Measurements from ENCODE around the gene MLYCD.
A peak's percentile ranks its signal among the peaks of the same experiment; 100 is the strongest.

MLYCD gene

DNA sequence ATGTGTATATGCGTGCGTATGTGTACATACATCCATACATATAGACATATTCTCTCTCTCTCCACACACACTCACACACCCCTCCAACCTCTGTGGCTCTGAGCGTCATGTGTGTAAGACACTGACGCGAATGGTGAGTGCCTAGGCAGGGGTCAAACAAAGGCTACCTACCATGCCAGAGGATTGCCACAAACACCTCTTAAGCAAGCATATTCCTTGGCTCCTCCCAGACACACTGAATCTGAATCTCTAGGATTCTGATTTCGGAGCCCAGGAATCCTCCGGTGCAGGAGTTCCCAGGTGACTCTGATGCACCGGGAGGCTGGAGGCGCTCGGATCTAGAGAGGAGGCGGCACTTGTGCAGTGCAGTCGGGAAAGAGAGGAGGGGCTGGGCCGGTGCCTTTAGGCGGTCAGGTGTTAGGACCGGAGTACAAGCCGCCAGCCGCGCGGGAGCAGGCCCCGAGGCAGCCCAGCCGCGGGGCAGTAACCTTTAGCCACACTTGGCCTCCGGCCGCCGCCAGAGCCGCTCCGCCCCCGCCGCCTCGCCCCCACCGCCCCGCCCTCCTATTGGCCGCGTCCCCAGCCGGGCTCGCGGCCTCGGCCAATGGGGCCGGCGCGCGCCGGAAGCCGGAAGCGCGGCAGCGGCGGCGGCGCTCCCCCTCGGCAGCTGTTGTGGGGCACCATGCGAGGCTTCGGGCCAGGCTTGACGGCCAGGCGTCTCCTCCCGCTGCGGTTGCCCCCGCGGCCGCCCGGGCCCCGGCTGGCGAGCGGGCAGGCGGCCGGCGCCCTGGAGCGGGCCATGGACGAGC, at the start of gene MLYCD:
MLYCD (plus strand) TSS at position 653 of the 809 bp plus-strand sequence; CDS start at position 683, 30 bp downstream.
- H3K9me3 ChIP-seq (ENCODE audit: control insufficient read depth, insufficient read depth, low read depth, low read length) = no peaks in the 10 kb centered on the region
- H3K27ac ChIP-seq (ENCODE audit: extremely low read depth, low read depth, low read length) = peak within 1 kb of the TSS; percentile 51; the same call in 1 of the 2 replicates
- POLR2A ChIA-PET = no interaction called here
- no peaks in the 10 kb centered on the region; the same call in 1 of the 2 replicates for H3K4me1 ChIP-seq (ENCODE audit: control insufficient read depth, insufficient read depth, low read length)
- peak within 1 kb of the TSS; percentile 54 for H3K4me3 ChIP-seq (ENCODE audit: low read depth, low read length)
- no peaks in the 10 kb centered on the region for H3K36me3 ChIP-seq (ENCODE audit: control insufficient read depth in 2 of 2, insufficient read depth in 1 of 2, low read length in 2 of 2)
- CTCF ChIA-PET = interaction anchor here (1.6 kb wide), 1 partner anchor 29 kb away, joined by 6 read pairs; no protein-coding TSS in a partner anchor
- TF ChIP-seq ZNF623 (tag by site-specific recombination; IDR thresholded peaks at IDR 0.05) (no peak), ZNF121 (tag by site-specific recombination; IDR thresholded peaks at IDR 0.05) (no peak), ZNF423 (tag by site-specific recombination; IDR thresholded peaks at IDR 0.05) (0 out of 2 replicates have a peak, but pooled peaks have one; percentile 0), ZNF112 (tag by site-specific recombination; IDR thresholded peaks at IDR 0.05) (no peak), KLF9 (tag by site-specific recombination; IDR thresholded peaks at IDR 0.05; ENCODE audit: low read depth) (0 out of 2 replicates have a peak, but pooled peaks have one; percentile 20), ZNF707 (tag by site-specific recombination; IDR thresholded peaks at IDR 0.05) (no peak), SP7 (tag by site-specific recombination; IDR thresholded peaks at IDR 0.05) (0 out of 2 replicates have a peak, but pooled peaks have one; percentile 23), ZXDB (tag by site-specific recombination; IDR thresholded peaks at IDR 0.05) (peak; percentile 33; the same call in 1 of the 2 replicates), KLF16 (tag by site-specific recombination; IDR thresholded peaks at IDR 0.05) (peak; percentile 44; the same call in 1 of the 2 replicates), ZNF16 (tag by site-specific recombination; IDR thresholded peaks at IDR 0.05; ENCODE audit: low read depth) (no peak), ZBTB17 (tag by site-specific recombination; IDR thresholded peaks at IDR 0.05) (peak; percentile 38; the same call in 1 of the 2 replicates), ZNF747 (tag by site-specific recombination; IDR thresholded peaks at IDR 0.05) (no peak), ZBTB7A (tag by site-specific recombination; IDR thresholded peaks at IDR 0.05; ENCODE audit: low read depth) (no peak), ZBTB1 (tag by site-specific recombination; IDR thresholded peaks at IDR 0.05) (no peak), GLIS2 (tag by site-specific recombination; IDR thresholded peaks at IDR 0.05) (no peak), SP3 (tag by site-specific recombination; IDR thresholded peaks at IDR 0.05) (peak; percentile 20; the same call in 1 of the 2 replicates), ZNF391 (tag by site-specific recombination; IDR thresholded peaks at IDR 0.05; ENCODE audit: borderline replicate concordance, low read depth) (no peak), ZNF394 (tag by site-specific recombination; IDR thresholded peaks at IDR 0.05; ENCODE audit: borderline replicate concordance) (no peak), BCL11B (tag by site-specific recombination; IDR thresholded peaks at IDR 0.05; ENCODE audit: low read depth) (no peak), KLF10 (tag by site-specific recombination; IDR thresholded peaks at IDR 0.05) (peak; percentile 47; the same call in 1 of the 2 replicates)
- TF ChIP-seq, protein P1, sequence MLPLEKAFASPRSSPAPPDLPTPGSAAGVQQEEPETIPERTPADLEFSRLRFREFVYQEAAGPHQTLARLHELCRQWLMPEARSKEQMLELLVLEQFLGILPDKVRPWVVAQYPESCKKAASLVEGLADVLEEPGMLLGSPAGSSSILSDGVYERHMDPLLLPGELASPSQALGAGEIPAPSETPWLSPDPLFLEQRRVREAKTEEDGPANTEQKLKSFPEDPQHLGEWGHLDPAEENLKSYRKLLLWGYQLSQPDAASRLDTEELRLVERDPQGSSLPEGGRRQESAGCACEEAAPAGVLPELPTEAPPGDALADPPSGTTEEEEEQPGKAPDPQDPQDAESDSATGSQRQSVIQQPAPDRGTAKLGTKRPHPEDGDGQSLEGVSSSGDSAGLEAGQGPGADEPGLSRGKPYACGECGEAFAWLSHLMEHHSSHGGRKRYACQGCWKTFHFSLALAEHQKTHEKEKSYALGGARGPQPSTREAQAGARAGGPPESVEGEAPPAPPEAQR (tag by site-specific recombination; IDR thresholded peaks at IDR 0.05) = no peak
- TF ChIP-seq, protein P2, sequence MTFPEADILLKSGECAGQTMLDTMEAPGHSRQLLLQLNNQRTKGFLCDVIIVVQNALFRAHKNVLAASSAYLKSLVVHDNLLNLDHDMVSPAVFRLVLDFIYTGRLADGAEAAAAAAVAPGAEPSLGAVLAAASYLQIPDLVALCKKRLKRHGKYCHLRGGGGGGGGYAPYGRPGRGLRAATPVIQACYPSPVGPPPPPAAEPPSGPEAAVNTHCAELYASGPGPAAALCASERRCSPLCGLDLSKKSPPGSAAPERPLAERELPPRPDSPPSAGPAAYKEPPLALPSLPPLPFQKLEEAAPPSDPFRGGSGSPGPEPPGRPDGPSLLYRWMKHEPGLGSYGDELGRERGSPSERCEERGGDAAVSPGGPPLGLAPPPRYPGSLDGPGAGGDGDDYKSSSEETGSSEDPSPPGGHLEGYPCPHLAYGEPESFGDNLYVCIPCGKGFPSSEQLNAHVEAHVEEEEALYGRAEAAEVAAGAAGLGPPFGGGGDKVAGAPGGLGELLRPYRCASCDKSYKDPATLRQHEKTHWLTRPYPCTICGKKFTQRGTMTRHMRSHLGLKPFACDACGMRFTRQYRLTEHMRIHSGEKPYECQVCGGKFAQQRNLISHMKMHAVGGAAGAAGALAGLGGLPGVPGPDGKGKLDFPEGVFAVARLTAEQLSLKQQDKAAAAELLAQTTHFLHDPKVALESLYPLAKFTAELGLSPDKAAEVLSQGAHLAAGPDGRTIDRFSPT (tag by site-specific recombination; IDR thresholded peaks at IDR 0.05) = no peak
- TF ChIP-seq, protein P3, sequence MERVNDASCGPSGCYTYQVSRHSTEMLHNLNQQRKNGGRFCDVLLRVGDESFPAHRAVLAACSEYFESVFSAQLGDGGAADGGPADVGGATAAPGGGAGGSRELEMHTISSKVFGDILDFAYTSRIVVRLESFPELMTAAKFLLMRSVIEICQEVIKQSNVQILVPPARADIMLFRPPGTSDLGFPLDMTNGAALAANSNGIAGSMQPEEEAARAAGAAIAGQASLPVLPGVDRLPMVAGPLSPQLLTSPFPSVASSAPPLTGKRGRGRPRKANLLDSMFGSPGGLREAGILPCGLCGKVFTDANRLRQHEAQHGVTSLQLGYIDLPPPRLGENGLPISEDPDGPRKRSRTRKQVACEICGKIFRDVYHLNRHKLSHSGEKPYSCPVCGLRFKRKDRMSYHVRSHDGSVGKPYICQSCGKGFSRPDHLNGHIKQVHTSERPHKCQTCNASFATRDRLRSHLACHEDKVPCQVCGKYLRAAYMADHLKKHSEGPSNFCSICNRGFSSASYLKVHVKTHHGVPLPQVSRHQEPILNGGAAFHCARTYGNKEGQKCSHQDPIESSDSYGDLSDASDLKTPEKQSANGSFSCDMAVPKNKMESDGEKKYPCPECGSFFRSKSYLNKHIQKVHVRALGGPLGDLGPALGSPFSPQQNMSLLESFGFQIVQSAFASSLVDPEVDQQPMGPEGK (tag by site-specific recombination; IDR thresholded peaks at IDR 0.05) = 0 out of 2 replicates have a peak, but pooled peaks have one; percentile 26
- TF ChIP-seq, protein P4, sequence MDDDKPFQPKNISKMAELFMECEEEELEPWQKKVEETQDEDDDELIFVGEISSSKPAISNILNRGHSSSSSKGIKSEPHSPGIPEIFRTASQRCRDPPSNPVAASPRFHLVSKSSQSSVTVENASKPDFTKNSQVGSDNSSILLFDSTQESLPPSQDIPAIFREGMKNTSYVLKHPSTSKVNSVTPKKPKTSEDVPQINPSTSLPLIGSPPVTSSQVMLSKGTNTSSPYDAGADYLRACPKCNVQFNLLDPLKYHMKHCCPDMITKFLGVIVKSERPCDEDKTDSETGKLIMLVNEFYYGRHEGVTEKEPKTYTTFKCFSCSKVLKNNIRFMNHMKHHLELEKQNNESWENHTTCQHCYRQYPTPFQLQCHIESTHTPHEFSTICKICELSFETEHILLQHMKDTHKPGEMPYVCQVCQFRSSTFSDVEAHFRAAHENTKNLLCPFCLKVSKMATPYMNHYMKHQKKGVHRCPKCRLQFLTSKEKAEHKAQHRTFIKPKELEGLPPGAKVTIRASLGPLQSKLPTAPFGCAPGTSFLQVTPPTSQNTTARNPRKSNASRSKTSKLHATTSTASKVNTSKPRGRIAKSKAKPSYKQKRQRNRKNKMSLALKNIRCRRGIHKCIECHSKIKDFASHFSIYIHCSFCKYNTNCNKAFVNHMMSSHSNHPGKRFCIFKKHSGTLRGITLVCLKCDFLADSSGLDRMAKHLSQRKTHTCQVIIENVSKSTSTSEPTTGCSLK (tag by site-specific recombination; IDR thresholded peaks at IDR 0.05) = no peak
- TF ChIP-seq, protein P5, sequence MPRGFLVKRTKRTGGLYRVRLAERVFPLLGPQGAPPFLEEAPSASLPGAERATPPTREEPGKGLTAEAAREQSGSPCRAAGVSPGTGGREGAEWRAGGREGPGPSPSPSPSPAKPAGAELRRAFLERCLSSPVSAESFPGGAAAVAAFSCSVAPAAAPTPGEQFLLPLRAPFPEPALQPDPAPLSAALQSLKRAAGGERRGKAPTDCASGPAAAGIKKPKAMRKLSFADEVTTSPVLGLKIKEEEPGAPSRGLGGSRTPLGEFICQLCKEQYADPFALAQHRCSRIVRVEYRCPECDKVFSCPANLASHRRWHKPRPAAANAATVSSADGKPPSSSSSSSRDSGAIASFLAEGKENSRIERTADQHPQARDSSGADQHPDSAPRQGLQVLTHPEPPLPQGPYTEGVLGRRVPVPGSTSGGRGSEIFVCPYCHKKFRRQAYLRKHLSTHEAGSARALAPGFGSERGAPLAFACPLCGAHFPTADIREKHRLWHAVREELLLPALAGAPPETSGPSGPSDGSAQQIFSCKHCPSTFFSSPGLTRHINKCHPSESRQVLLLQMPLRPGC (tag by site-specific recombination; IDR thresholded peaks at IDR 0.05) = no peak
- TF ChIP-seq, protein P6, sequence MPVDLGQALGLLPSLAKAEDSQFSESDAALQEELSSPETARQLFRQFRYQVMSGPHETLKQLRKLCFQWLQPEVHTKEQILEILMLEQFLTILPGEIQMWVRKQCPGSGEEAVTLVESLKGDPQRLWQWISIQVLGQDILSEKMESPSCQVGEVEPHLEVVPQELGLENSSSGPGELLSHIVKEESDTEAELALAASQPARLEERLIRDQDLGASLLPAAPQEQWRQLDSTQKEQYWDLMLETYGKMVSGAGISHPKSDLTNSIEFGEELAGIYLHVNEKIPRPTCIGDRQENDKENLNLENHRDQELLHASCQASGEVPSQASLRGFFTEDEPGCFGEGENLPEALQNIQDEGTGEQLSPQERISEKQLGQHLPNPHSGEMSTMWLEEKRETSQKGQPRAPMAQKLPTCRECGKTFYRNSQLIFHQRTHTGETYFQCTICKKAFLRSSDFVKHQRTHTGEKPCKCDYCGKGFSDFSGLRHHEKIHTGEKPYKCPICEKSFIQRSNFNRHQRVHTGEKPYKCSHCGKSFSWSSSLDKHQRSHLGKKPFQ (tag by site-specific recombination; IDR thresholded peaks at IDR 0.05) = no peak

Data from HEK293 (cell line).